ENCODE results near the gene C16orf74. TPM values are rescaled to one million over a fixed set of nuclear protein-coding genes. Genes with fewer than 3 reads are reported as not detected.

C16orf74 gene
- total RNA-seq, 1 donor from 2014 or later: 4.7 TPM

DNA sequence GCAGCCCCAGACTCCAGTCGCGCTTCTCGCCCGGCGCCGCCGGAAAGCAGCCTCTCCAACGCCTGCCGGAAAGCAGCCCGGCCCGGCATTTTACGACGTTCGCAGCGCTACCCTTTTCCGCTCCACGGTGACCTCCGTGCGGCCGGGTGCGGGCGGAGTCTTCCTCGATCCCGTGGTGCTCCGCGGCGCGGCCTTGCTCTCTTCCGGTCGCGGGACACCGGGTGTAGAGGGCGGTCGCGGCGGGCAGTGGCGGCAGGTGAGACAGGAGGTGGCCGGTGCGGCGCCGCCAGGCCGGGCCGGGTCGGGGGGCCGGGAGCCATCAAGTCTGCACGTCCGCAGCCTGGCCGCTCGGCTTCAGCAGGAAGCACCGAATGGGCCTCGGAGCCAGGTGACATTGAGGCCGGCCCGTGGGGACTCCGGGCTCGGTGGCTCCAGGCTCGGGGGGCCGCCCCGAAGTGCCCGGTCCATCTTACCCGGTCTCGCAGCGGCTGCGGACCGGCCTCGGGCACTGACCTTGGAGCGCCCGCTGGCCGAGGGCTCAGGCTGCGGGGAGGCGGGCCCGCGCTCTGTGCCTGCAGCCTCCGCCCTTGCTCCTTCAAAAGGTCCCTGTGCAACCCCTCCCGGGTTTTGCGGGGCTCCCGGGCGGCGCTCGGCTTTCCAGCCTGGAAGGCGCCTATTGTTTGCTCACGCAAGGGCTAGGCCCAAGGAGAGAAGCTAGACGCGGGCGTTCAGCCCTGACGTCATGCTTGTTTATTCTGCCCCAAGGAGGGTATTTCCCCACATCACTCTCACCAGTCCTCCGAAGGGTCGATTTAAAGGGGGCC, 48.8 kb upstream of the C16orf74 start, which contains the start of the genes COX4I1 and EMC8:
TSS of gene COX4I1 (plus strand) at position 199 of the 824 bp plus-strand sequence. CDS start 1,511 bp downstream, outside the sequence.
TSS of gene EMC8 (minus strand) at position 48 of the 824 bp plus-strand sequence. CDS start 249 bp downstream, outside the sequence.
- Mint-ChIP-seq H3K9me3 (ENCODE audit: unreplicated experiment) (no peaks in the 10 kb centered on the region), H3K27me3 (ENCODE audit: low read depth, unreplicated experiment) (no peaks in the 10 kb centered on the region), H3K4me3 (ENCODE audit: unreplicated experiment) (peak within 1 kb of the TSS; percentile 97), H3K36me3 (ENCODE audit: low read depth, unreplicated experiment) (peaks cover 27% of the 10 kb centered on the region), H3K27ac (ENCODE audit: unreplicated experiment) (peak within 1 kb of the TSS; percentile 94), H3K4me1 (ENCODE audit: low read depth, unreplicated experiment) (peaks cover 21% of the 10 kb centered on the region)
- no peak for FAIRE-seq
- Histone ChIP-seq H3K4me1 (ENCODE audit: insufficient read depth, low read length) (peaks cover 7% of the 10 kb centered on the region), H3K4me3 (ENCODE audit: insufficient read depth, low read depth, low read length) (peak within 1 kb of the TSS; percentile 94), H3K27ac (ENCODE audit: low read depth, low read length) (peak within 1 kb of the TSS; percentile 90), H2AFZ (ENCODE audit: low read depth, low read length) (peak within 1 kb of the TSS; percentile 70), H3K79me2 (ENCODE audit: insufficient read depth, low read length) (peaks cover 91% of the 10 kb centered on the region), H3K36me3 (ENCODE audit: insufficient read depth, low read length) (peaks cover 35% of the 10 kb centered on the region), H4K20me1 (ENCODE audit: insufficient read depth, low read length) (peaks cover 82% of the 10 kb centered on the region), H3K27me3 (ENCODE audit: insufficient read depth, low read length) (no peaks in the 10 kb centered on the region), H3K9me3 (ENCODE audit: insufficient read depth, low read depth, low read length) (no peaks in the 10 kb centered on the region), H3K4me2 (ENCODE audit: low read length) (peak within 1 kb of the TSS; percentile 98), H3K9ac (ENCODE audit: low read length) (peak within 1 kb of the TSS; percentile 93)
- TF ChIP-seq, protein P1, sequence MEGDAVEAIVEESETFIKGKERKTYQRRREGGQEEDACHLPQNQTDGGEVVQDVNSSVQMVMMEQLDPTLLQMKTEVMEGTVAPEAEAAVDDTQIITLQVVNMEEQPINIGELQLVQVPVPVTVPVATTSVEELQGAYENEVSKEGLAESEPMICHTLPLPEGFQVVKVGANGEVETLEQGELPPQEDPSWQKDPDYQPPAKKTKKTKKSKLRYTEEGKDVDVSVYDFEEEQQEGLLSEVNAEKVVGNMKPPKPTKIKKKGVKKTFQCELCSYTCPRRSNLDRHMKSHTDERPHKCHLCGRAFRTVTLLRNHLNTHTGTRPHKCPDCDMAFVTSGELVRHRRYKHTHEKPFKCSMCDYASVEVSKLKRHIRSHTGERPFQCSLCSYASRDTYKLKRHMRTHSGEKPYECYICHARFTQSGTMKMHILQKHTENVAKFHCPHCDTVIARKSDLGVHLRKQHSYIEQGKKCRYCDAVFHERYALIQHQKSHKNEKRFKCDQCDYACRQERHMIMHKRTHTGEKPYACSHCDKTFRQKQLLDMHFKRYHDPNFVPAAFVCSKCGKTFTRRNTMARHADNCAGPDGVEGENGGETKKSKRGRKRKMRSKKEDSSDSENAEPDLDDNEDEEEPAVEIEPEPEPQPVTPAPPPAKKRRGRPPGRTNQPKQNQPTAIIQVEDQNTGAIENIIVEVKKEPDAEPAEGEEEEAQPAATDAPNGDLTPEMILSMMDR (IDR thresholded peaks at IDR 0.05; ENCODE audit: insufficient read depth, low read depth, low read length): no peak
- no peak for TF ChIP-seq EZH2 (IDR thresholded peaks at IDR 0.05; ENCODE audit: insufficient read depth, low read length)
- DNase-seq (ENCODE audit: low read depth): peak; percentile 89

DNA sequence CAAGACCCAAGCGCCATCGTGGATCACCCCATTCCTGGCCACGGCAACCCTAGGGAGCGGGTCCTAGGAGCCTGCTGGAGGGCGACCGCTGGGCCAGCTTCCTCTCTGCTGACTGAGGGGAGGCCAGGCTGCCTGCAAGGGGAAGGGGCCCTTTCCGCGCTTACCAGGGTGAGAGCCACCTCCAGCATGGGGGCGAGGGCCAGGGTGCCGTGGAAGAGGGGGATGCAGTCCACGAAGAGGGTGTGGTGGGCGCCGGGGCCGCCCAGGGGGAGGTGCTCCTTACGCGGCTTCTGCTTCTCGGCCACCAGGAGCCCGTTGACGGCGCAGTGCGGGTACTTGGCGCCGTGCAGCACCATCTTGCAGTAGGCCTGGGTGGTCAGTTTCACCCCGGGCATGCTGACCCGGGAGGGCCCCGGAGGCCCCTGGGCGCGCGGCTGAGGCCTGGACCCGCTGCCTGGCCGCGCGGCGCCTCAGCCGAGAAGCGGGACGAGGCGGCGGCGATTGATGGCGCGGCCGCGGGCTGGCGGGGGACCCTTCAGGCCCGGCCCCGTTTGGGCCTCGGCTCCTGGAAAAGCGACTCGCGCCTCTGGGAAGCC, 48.1 kb upstream of the C16orf74 start:
- Histone ChIP-seq H3K27me3 (ENCODE audit: insufficient read depth, low read length) (no peaks in the 10 kb centered on the region), H3K27ac (ENCODE audit: low read depth, low read length) (peak overlapping the region; percentile 90), H3K9me3 (ENCODE audit: insufficient read depth, low read depth, low read length) (no peaks in the 10 kb centered on the region), H4K20me1 (ENCODE audit: insufficient read depth, low read length) (peaks cover 86% of the 10 kb centered on the region), H2AFZ (ENCODE audit: low read depth, low read length) (peak overlapping the region; percentile 70), H3K4me1 (ENCODE audit: insufficient read depth, low read length) (peaks cover 7% of the 10 kb centered on the region), H3K4me3 (ENCODE audit: insufficient read depth, low read depth, low read length) (peak overlapping the region; percentile 94), H3K79me2 (ENCODE audit: insufficient read depth, low read length) (peaks cover 98% of the 10 kb centered on the region), H3K9ac (ENCODE audit: low read length) (peak overlapping the region; percentile 93), H3K4me2 (ENCODE audit: low read length) (peak overlapping the region; percentile 98), H3K36me3 (ENCODE audit: insufficient read depth, low read length) (peaks cover 34% of the 10 kb centered on the region)
- TF ChIP-seq, protein P1 (IDR thresholded peaks at IDR 0.05; ENCODE audit: insufficient read depth, low read depth, low read length): no peak
- no peak for TF ChIP-seq EZH2 (IDR thresholded peaks at IDR 0.05; ENCODE audit: insufficient read depth, low read length)
- Mint-ChIP-seq H3K9me3 (ENCODE audit: unreplicated experiment) (no peaks in the 10 kb centered on the region), H3K27ac (ENCODE audit: unreplicated experiment) (peak overlapping the region; percentile 94), H3K4me1 (ENCODE audit: low read depth, unreplicated experiment) (peaks cover 25% of the 10 kb centered on the region), H3K4me3 (ENCODE audit: unreplicated experiment) (peak overlapping the region; percentile 97), H3K36me3 (ENCODE audit: low read depth, unreplicated experiment) (peaks cover 27% of the 10 kb centered on the region), H3K27me3 (ENCODE audit: low read depth, unreplicated experiment) (no peaks in the 10 kb centered on the region)
- DNase-seq (ENCODE audit: low read depth) (peak; percentile 16), FAIRE-seq (no peak)
